Stimulated activated naive CD8-positive, alpha-beta T cell treated with anti-CD3 and anti-CD28 coated beads, Interleukin-15, Interleukin-2, amounts not matched to agents 100 ng/mL and 50 ng/mL, for 24 hours (primary cell): ENCODE results near the gene PCDH9.

Source experiments
- H3K27ac Mint-ChIP-seq: one replicate; pipeline ENCODE4 v1.8.0; 2021; ENCODE audit warnings: mild to moderate bottlenecking, mixed read lengths
- H3K27me3 Mint-ChIP-seq: one replicate; pipeline ENCODE4 v1.8.0; 2021; ENCODE audit warnings: mixed read lengths
- H3K36me3 Mint-ChIP-seq: one replicate; pipeline ENCODE4 v1.8.0; 2021; ENCODE audit warnings: low read depth, mixed read lengths
- H3K4me1 Mint-ChIP-seq: one replicate; pipeline ENCODE4 v1.8.0; 2021; ENCODE audit warnings: low read depth, mixed read lengths
- H3K4me3 Mint-ChIP-seq: one replicate; pipeline ENCODE4 v1.8.0; 2021; ENCODE audit warnings: mild to moderate bottlenecking, mixed read lengths
- H3K9me3 Mint-ChIP-seq: one replicate; pipeline ENCODE4 v1.8.0; 2021; ENCODE audit warnings: mixed read lengths

Gene PCDH9

DNA sequence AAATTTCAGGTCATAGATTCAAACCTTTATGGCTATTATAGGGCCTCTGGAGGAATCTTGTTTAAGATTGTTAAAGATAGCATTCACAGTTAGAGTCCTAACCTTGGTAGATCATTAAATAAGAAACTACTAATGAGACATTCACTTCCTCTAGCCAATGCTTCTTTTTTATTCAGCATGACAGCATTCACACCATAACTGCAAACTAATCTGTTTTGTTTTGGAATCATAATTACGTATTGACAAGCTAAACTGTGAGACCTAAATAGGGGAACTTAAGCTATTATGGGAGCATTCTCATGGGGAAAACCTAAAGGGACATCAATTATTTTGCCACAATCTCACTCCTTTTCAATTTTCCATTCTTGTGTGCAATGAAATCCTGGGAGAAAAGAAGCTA is 653.8 kb downstream of the PCDH9 start:
- H3K4me1 Mint-ChIP-seq: no peaks in the 10 kb centered on the region

DNA sequence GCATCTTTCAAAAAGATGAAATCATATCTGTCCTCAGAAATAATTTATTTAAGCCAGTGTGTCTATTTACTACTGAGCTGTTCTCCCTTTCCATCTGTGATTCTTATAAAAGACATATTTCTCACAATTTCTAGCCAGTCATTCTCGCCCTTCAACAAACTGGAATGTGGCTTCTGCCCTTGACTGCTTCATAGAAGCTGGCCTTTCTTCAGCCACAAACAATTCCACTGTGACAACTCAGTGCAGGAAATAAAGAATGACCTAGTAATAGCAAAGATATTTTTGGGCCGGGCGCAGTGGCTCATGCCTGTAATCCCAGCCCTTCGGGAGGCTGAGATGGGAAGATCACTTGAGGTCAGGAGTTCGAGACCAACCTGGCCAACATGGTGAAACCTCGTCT is 655.5 kb downstream of the PCDH9 start:
- no peaks in the 10 kb centered on the region for H3K4me1 Mint-ChIP-seq
- no peak overlapping the region for H3K27ac Mint-ChIP-seq
- H3K9me3 Mint-ChIP-seq: no peaks in the 10 kb centered on the region
- H3K27me3 Mint-ChIP-seq: no peaks in the 10 kb centered on the region
- no peak overlapping the region for H3K4me3 Mint-ChIP-seq
- no peaks in the 10 kb centered on the region for H3K36me3 Mint-ChIP-seq

More for the DNA sequence above, 653.8 kb downstream of the PCDH9 start:
- H3K4me3 Mint-ChIP-seq: no peak overlapping the region
- no peaks in the 10 kb centered on the region for H3K9me3 Mint-ChIP-seq
- no peaks in the 10 kb centered on the region for H3K27me3 Mint-ChIP-seq
- H3K27ac Mint-ChIP-seq: no peak overlapping the region
- H3K36me3 Mint-ChIP-seq: no peaks in the 10 kb centered on the region

DNA sequence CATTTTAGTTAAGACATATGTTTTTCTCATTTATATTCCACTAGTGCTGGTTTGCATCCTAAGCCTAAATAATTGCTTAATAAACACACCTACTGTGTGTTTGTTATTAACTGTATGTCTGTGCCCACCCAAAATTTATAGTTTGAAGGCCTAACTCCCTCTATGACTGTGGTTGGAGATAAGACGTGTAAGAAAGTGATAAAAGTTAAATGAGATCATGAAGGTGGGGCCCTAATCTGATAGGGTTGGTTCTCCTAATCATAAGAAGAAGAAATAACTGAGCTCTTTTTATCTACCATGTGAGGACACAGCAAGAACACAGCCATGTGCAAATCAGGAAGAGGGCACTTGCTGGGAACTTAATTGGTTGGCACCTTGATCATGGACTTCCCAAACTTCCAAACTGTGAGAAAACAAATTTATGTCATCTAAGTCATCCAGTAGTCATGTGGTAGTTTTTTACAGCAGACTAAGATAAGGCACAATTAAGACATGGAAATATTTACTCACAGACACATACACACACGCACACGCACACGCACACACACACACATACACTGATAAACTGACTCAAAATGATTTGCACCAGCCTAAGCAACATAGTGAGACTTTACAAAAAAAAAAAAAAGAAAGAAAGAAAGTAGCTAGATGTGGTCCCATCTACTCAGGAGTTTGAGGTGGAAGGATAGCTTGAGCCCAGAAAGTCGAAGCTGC is 662.1 kb downstream of the PCDH9 start:
- no peaks in the 10 kb centered on the region for H3K36me3 Mint-ChIP-seq
- peaks cover 5% of the 10 kb centered on the region for H3K9me3 Mint-ChIP-seq
- H3K4me1 Mint-ChIP-seq: no peaks in the 10 kb centered on the region
- H3K4me3 Mint-ChIP-seq: no peak overlapping the region
- no peaks in the 10 kb centered on the region for H3K27me3 Mint-ChIP-seq
- H3K27ac Mint-ChIP-seq: no peak overlapping the region

DNA sequence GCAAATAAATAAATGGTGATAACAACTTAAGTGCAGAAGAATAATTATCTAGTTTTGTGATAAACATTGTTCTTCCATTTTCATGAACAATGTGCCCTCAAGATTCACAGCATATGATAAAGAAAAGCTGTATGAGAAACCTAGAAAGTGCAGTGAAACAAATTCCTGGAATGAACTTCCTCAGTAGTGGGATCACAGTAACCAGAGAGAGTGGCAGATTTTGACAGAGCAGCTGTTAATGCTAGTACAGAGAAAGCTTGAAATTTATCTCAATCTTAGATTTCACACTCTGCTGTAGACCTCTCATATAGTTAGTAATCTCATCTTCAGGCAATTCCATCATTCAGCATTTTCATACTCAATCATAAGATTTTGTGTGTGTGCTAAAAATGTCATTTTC is 664.9 kb downstream of the PCDH9 start:
- Mint-ChIP-seq H3K27me3 (no peaks in the 10 kb centered on the region), H3K4me3 (no peak overlapping the region), H3K36me3 (no peaks in the 10 kb centered on the region), H3K4me1 (no peaks in the 10 kb centered on the region), H3K9me3 (peaks cover 5% of the 10 kb centered on the region), H3K27ac (no peak overlapping the region)

DNA sequence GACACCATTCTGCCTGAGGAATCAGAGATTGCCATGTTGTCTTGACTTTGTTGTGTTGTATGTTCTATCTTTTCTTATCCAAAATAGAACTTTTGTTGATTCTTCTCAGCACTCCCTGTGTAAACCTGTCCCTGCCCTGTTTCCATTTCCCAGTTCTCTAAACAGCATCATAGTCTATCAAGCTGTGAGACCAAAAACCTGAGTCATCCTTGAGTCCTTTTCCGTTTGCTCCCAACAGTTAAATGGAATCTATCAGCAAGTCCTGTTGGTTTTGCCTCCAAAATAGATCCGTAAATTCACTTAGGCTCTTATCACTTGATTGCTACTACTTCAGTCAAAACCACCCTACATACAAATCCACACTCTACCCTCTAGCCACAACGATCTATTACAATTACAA is 667.1 kb downstream of the PCDH9 start:
- no peak overlapping the region for H3K4me3 Mint-ChIP-seq
- H3K27me3 Mint-ChIP-seq: no peaks in the 10 kb centered on the region
- peaks cover 3% of the 10 kb centered on the region for H3K9me3 Mint-ChIP-seq
- H3K27ac Mint-ChIP-seq: no peak overlapping the region
- H3K4me1 Mint-ChIP-seq: no peaks in the 10 kb centered on the region
- no peaks in the 10 kb centered on the region for H3K36me3 Mint-ChIP-seq

DNA sequence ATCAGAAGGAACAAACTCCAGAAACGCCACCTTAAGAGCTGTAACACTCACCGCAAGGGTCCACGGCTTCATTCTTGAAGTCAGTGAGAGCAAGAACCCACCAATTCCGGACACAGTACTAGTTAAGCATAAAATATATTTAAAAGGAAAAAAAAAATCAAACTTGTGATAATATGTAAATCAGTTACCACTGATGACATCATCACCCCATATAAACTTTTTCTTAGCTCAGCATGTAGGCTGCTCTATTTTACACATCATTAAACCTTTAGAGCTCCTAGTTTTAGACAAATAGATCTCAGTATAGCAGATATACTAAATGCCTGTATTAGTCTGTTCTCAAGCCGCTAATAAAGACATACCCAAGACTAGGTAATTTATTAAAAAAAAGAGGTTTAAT is 668.1 kb downstream of the PCDH9 start:
- H3K9me3 Mint-ChIP-seq: no peaks in the 10 kb centered on the region
- no peaks in the 10 kb centered on the region for H3K4me1 Mint-ChIP-seq
- H3K36me3 Mint-ChIP-seq: no peaks in the 10 kb centered on the region
- H3K27me3 Mint-ChIP-seq: no peaks in the 10 kb centered on the region
- no peak overlapping the region for H3K27ac Mint-ChIP-seq
- H3K4me3 Mint-ChIP-seq: no peak overlapping the region

DNA sequence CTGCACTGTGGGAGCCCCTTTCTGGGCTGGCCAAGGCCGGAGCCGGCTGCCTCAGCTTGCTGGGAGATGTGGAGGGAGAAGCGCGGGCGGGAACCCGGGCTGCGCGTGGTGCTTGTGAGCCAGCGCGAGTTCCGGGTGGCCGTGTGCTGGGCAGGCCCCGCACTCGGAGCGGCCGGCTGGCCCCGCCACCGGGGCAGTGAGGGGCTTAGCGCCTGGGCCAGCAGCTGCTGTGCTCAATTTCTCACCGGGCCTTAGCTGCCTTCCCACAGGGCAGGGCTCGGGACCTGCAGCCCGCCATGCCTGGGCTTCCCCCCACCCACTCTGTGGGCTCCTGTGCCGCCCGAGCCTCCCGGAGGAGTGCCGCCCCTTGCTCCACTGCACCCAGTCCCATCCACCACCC is 669.1 kb downstream of the PCDH9 start:
- no peaks in the 10 kb centered on the region for H3K36me3 Mint-ChIP-seq
- H3K27ac Mint-ChIP-seq: no peak overlapping the region
- no peaks in the 10 kb centered on the region for H3K27me3 Mint-ChIP-seq
- no peaks in the 10 kb centered on the region for H3K9me3 Mint-ChIP-seq
- H3K4me1 Mint-ChIP-seq: no peaks in the 10 kb centered on the region
- H3K4me3 Mint-ChIP-seq: no peak overlapping the region

DNA sequence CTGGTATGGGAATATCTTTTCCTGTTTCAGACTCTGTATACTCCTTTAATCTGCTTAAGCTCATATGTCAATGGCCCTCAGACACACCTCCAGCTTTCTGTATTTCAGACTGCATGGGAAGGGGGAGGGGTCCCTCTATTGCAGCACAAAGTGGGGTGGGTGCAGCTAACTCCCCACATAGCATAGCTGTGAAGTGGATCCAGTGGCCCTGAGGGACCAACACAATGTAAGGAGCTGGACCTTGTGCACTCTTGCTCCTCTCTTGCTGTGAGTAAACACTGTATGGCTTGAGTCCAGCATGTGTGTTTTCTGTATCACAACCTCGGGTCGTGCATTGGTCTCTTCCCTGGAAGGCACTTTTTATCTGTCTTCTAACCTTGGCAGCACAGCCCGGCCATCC is 669.9 kb downstream of the PCDH9 start:
- H3K9me3 Mint-ChIP-seq: no peaks in the 10 kb centered on the region
- H3K36me3 Mint-ChIP-seq: no peaks in the 10 kb centered on the region
- H3K27ac Mint-ChIP-seq: no peak overlapping the region
- no peak overlapping the region for H3K4me3 Mint-ChIP-seq
- H3K27me3 Mint-ChIP-seq: no peaks in the 10 kb centered on the region
- no peaks in the 10 kb centered on the region for H3K4me1 Mint-ChIP-seq

DNA sequence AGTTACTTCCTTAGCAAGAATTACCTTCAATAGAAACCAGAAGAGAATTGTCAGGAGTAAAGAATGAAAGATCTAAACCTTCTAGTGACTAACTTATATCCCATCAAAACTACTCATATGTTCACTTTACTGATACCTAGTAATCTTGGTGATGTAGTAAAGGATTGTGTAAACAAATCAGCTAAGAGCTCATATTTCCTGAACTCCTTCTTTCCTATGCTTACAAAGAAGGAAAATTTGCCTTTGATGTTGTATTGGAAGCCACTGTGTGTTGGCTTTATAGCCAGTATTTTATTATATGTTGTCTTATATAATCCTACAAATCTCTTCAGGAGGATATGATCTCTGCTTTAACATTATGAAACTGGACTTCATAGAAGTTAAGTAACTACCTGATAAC is 671.0 kb downstream of the PCDH9 start:
- H3K27me3 Mint-ChIP-seq: no peaks in the 10 kb centered on the region
- H3K9me3 Mint-ChIP-seq: no peaks in the 10 kb centered on the region
- no peaks in the 10 kb centered on the region for H3K4me1 Mint-ChIP-seq
- H3K27ac Mint-ChIP-seq: no peak overlapping the region
- no peaks in the 10 kb centered on the region for H3K36me3 Mint-ChIP-seq
- no peak overlapping the region for H3K4me3 Mint-ChIP-seq

DNA sequence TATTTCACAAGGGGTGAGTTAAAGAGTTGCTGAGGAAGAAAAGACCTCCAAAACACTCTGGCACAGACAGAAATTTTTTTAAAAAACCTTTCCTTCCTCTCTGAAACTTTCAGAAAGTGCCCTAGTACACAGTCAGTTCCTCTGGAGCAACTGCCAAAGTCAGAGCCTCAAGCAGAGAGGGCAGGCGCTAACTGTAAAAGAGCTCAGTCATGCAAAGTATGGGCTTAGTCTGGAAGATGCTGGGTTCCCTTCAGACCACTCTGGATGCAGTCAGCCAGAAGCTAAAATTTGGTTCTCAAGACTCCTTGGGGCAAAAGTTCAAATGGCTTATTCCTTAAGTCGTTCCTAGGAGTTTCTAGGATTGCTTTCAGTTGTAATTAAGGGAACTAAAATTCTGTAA is 671.6 kb downstream of the PCDH9 start:
- H3K27ac Mint-ChIP-seq: no peak overlapping the region
- H3K9me3 Mint-ChIP-seq: no peaks in the 10 kb centered on the region
- no peaks in the 10 kb centered on the region for H3K4me1 Mint-ChIP-seq
- no peaks in the 10 kb centered on the region for H3K36me3 Mint-ChIP-seq
- H3K27me3 Mint-ChIP-seq: no peaks in the 10 kb centered on the region
- H3K4me3 Mint-ChIP-seq: no peak overlapping the region

DNA sequence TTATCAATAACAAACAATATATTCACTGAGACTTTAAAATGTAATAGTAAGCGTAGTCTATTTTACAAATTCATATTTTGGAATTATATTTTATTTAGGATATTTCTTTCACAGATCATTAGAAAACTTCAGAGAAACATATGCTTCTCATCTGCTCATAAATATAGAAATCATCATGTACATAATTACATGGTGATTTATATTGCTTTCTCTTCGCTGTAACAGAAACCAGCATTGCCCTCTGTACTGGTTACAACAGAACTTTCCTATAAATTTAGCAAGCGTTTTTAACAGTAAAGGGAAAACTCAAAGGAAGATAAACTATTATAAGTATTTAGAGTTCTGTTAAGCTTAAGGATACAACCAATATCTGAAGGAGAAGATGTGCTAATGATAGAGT is 672.8 kb downstream of the PCDH9 start:
- Mint-ChIP-seq H3K4me1 (no peaks in the 10 kb centered on the region), H3K36me3 (no peaks in the 10 kb centered on the region), H3K27ac (no peak overlapping the region), H3K4me3 (no peak overlapping the region), H3K9me3 (peaks cover under 1% of the 10 kb centered on the region), H3K27me3 (no peaks in the 10 kb centered on the region)

DNA sequence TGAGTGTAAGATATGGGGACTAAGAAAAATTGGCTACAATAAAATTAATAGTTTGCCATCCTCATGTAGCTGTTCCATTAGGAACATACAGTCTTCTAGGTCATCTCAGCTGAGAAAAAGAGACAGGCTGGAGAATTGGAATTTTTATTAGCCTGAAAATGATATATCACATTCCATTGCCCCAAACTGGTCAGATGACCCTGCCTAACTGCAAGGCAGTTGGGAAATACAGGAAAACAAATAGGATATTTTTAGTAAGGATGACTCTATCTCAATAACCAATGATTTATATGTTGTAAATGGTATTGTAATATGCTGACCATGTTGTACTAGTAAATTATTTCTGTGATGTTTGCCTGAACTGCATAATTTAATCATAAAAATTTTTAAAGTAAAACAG is 673.8 kb downstream of the PCDH9 start:
- no peak overlapping the region for H3K27ac Mint-ChIP-seq
- peaks cover 5% of the 10 kb centered on the region for H3K9me3 Mint-ChIP-seq
- no peak overlapping the region for H3K4me3 Mint-ChIP-seq
- no peaks in the 10 kb centered on the region for H3K36me3 Mint-ChIP-seq
- no peaks in the 10 kb centered on the region for H3K4me1 Mint-ChIP-seq
- H3K27me3 Mint-ChIP-seq: no peaks in the 10 kb centered on the region

DNA sequence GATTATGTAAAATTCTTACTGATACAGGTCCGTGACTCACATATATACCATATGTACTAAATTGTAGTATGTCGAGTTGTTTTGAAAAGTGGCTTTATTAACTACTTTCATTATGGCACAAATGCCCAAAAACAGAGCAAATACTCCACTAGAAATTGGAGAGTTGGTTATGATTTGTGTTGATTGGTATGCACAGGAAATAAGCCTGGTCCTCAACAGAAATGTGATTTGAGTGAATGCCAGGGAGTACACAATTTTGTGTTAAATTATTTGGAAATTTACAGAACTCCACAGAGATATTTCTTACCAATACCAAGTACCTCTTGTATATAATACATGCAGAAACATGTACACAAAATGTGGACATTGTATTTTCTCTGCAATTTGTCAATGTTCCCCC is 676.7 kb downstream of the PCDH9 start:
- no peaks in the 10 kb centered on the region for H3K4me1 Mint-ChIP-seq
- H3K27ac Mint-ChIP-seq: no peak overlapping the region
- no peaks in the 10 kb centered on the region for H3K36me3 Mint-ChIP-seq
- no peak overlapping the region for H3K4me3 Mint-ChIP-seq
- peaks cover 5% of the 10 kb centered on the region for H3K9me3 Mint-ChIP-seq
- no peaks in the 10 kb centered on the region for H3K27me3 Mint-ChIP-seq

DNA sequence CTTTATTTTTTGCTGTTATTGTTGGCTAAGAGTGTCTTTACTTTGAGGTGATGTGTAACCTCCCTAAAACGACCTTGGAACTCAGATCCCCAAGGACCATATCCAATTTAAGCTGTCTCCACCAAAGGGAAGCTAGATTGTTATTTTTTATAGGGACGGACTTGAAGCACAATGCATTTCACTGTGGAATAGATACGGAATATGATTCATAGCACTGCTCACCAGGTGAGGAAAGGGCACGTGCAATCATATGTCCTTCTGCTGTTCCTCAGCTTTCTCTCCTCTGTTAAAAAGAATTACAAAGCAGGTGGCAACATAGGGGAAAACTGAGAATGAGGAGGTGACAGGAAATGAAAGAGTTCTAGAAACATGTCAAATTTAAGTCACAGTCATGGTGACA is 679.0 kb downstream of the PCDH9 start:
- H3K9me3 Mint-ChIP-seq: peaks cover 5% of the 10 kb centered on the region
- H3K27me3 Mint-ChIP-seq: no peaks in the 10 kb centered on the region
- no peak overlapping the region for H3K4me3 Mint-ChIP-seq
- H3K36me3 Mint-ChIP-seq: no peaks in the 10 kb centered on the region
- H3K27ac Mint-ChIP-seq: no peak overlapping the region
- no peaks in the 10 kb centered on the region for H3K4me1 Mint-ChIP-seq

DNA sequence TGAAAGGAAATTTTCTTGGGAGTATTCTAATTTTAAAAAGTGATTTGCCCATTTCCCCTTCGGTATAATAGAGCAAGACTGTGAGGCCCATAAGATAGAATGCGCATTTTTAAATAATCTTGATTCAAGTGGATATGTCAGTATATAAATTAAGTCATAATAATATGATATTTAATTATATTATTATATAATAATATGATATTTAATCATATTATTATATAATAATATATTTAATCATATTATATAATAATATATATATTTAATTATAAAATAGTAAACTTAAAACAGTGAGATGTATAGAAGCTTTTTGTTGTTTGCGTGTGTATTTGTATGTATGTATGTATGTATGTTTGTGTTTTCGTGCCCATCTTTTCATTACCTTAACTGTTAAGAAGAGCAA is 682.5 kb downstream of the PCDH9 start:
- no peaks in the 10 kb centered on the region for H3K4me1 Mint-ChIP-seq
- no peak overlapping the region for H3K4me3 Mint-ChIP-seq
- H3K36me3 Mint-ChIP-seq: no peaks in the 10 kb centered on the region
- H3K27ac Mint-ChIP-seq: no peak overlapping the region
- peaks cover 5% of the 10 kb centered on the region for H3K9me3 Mint-ChIP-seq
- H3K27me3 Mint-ChIP-seq: no peaks in the 10 kb centered on the region

DNA sequence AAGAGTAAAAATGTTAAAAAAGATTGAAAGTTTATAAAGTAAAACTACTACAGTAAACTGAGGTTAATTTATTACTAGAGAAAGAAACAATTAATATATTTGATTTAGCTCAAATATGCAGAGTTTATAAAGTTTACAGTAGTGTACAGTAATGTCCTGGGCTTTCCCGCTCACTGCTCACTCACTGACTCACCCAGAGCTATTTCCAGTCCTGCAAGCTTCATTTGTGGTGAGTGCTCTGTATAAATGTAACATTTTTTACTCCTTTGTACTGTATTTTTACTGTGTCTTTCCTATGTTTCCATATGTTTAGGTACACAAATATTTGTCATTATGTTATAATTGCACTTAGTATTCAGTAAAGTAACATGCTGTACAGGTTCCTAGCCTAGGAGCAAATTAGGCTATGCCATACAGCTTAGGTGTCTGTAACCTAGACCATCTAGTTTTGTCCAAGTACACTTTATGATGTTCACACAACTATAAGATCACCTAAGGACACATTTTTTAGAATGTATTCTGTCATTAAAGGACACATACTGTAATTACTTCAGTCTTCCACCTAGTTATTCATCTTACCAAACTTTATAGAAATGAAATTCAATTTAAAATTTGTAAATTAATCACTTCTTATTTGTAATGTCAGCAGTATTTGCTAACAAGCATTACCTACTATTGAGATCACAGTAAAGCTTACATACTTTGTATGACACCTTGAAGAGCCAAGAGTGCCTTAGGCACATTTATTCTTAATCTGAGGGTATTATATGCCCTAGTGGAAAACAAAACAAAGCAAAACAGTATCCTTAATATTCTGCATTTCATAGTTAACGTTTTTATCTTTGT is 683.4 kb downstream of the PCDH9 start:
- H3K4me3 Mint-ChIP-seq: no peak overlapping the region
- H3K36me3 Mint-ChIP-seq: no peaks in the 10 kb centered on the region
- no peak overlapping the region for H3K27ac Mint-ChIP-seq
- no peaks in the 10 kb centered on the region for H3K4me1 Mint-ChIP-seq
- no peaks in the 10 kb centered on the region for H3K9me3 Mint-ChIP-seq
- no peaks in the 10 kb centered on the region for H3K27me3 Mint-ChIP-seq
